ENCODE data around the gene FBXO2. TPM values are rescaled to one million over a fixed set of nuclear protein-coding genes. Genes with fewer than 3 reads are reported as not detected.

Gene FBXO2
- total and polyA plus RNA-seq, 9 donors = 0.09 to 4.5 (median 0.42) TPM

DNA sequence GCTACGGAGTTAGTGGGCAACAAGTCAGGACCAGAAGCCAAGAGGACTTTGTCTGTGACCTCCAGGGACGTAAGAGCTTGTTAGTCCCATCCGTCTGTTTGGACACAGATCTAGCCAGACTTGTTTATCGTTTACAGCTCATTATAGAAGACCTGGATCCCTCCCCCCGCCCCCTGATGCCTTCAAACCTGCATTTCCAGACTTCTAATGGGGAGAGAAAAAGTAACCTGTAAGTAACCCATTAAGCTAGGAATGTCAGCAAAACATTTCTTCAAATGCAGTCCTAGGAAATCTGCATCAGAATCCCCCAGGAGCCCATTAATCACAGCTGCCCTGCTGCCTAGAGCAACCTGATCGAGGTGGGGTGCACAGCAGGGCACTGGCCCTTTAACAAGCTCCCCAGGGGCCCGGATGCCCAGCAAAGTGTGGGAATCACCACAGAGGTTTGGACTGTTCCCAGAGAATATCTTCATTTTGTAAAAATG is 28.1 kb upstream of the FBXO2 start:
- no peak for DNase-seq
- H3K4me3 ChIP-seq (ENCODE audit: low read length) = no peak overlapping the region
- 3% methylated on average over 4 of the region's 7 CpGs for WGBS (ENCODE audit: insufficient coverage)

DNA sequence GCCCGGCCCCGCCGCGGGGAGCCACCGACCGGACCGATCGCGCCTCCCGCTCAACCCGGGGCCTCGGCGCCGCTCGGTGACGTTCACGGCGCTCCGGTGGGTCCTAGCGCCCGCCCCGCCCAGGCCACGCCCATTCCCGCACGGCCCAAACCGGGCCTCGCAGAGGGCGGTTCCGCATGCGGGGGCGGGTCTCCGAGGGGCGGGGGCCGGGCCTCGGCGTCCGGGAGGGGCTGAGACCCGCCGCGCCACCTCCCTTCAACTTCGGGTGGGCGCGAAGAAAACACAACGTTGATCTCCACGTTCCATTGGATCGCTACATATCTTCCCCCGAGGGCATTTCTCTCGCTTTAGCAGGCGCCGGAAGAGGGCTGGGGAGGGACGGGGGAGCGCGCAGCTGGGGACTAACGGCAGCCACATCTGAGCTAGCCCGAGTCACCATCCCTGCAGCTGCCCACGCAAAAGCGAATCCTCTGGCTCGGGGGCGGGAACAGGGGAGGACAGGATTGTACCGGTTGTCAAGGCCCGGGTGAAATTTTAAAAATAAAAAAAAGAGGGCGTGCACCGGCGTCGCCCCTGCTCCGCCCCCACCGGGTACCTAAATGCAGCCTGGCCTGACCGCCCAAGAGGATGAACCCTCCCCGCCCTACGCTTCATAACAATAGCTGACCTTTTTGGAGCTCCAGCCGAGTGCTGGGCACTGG is 27.0 kb upstream of the FBXO2 start, which contains the start of gene MAD2L2:
MAD2L2 (minus strand) TSS at position 78 of the 701 bp plus-strand sequence. CDS start 547 bp downstream, outside the sequence.
- Histone ChIP-seq H3K27me3 (ENCODE audit: control insufficient read depth, insufficient read depth, low read length) (peaks cover 10% of the 10 kb centered on the region), H3K4me1 (ENCODE audit: control insufficient read depth, insufficient read depth, low read length) (peaks cover 16% of the 10 kb centered on the region), H3K9me3 (replicated peaks; ENCODE audit: control insufficient read depth, low read depth, low read length) (no peaks in the 10 kb centered on the region), H3K4me3 (ENCODE audit: low read length) (peak within 1 kb of the TSS; percentile 91), H3K36me3 (ENCODE audit: control insufficient read depth, insufficient read depth, low read length) (peaks cover 16% of the 10 kb centered on the region), H3K27ac (ENCODE audit: low read length) (peak within 1 kb of the TSS; percentile 75)
- WGBS (ENCODE audit: insufficient coverage) = under 1% methylated on average over 59 of the region's 71 CpGs
- DNase-seq = peak; percentile 94

More for the DNA sequence above, 28.1 kb upstream of the FBXO2 start:
- H3K4me1 ChIP-seq (ENCODE audit: control insufficient read depth, insufficient read depth, low read length) = peaks cover 16% of the 10 kb centered on the region
- no peak overlapping the region for H3K27ac ChIP-seq (ENCODE audit: low read length)
- no peaks in the 10 kb centered on the region for H3K9me3 ChIP-seq (replicated peaks; ENCODE audit: control insufficient read depth, low read depth, low read length)
- H3K36me3 ChIP-seq (ENCODE audit: control insufficient read depth, insufficient read depth, low read length) = peaks cover 6% of the 10 kb centered on the region
- peaks cover 10% of the 10 kb centered on the region for H3K27me3 ChIP-seq (ENCODE audit: control insufficient read depth, insufficient read depth, low read length)

DNA sequence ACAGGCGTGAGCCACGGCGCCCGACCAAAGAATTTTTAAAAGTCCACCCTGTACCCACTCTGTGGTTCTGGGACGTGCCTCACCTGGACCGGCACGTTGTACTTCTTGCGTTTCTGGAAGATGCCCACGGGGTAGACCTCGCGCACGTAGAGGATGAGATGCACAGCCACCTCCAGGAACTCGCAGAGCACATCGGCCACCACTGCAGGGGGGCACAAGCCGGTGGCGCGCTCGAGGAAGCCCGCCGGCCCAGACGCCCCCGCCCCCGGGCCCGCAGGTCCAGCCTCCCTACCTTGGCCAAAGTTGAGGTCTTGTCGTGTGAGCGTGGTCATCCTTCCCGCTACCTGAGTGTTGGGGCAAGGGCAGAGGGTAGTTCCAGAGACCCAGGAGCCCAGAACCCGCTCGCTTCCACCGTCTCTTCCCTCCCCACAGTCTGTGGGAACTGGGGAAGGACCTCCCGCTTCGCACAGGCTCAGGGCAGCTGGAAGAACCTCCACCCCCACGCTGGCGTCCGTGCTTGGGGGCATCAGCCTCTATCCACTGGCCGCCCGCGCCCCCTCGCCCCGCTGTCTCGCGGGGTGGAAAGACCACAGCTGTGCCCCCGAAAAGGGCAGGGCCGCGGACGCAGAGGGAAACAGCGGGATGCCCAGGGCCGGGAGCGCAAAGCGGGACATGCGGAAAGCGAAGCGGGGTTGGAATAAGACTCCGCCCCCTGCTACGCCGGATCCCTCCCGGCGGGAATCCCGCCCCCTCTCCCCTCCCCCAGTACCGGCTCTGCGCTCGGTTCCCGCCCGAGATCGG is 26.2 kb upstream of the FBXO2 start:
- H3K36me3 ChIP-seq (ENCODE audit: control insufficient read depth, insufficient read depth, low read length) = peaks cover 22% of the 10 kb centered on the region
- 5% methylated on average over 57 of the region's 65 CpGs for WGBS (ENCODE audit: insufficient coverage)
- no peaks in the 10 kb centered on the region for H3K9me3 ChIP-seq (replicated peaks; ENCODE audit: control insufficient read depth, low read depth, low read length)
- peaks cover 10% of the 10 kb centered on the region for H3K27me3 ChIP-seq (ENCODE audit: control insufficient read depth, insufficient read depth, low read length)
- DNase-seq = no peak
- peak overlapping the region; percentile 91 for H3K4me3 ChIP-seq (ENCODE audit: low read length)
- H3K4me1 ChIP-seq (ENCODE audit: control insufficient read depth, insufficient read depth, low read length) = peaks cover 16% of the 10 kb centered on the region
- peak overlapping the region; percentile 40 for H3K27ac ChIP-seq (ENCODE audit: low read length)

- H3K27me3 ChIP-seq (ENCODE audit: control insufficient read depth, insufficient read depth, low read length) = peaks cover 8% of the 10 kb centered on the region
- no peak overlapping the region for H3K27ac ChIP-seq (ENCODE audit: low read length)
- peaks cover 16% of the 10 kb centered on the region for H3K4me1 ChIP-seq (ENCODE audit: control insufficient read depth, insufficient read depth, low read length)
- H3K9me3 ChIP-seq (replicated peaks; ENCODE audit: control insufficient read depth, low read depth, low read length) = no peaks in the 10 kb centered on the region
- peaks cover 39% of the 10 kb centered on the region for H3K36me3 ChIP-seq (ENCODE audit: control insufficient read depth, insufficient read depth, low read length)
- no peak for DNase-seq
- no CpG with 5 or more reads among the region's 2 CpGs for WGBS (ENCODE audit: insufficient coverage)
- no peak overlapping the region for H3K4me3 ChIP-seq (ENCODE audit: low read length)
Observed at GRCh38 chr1:11678442-11678841, 24.2 kb upstream of the FBXO2 start.

DNA sequence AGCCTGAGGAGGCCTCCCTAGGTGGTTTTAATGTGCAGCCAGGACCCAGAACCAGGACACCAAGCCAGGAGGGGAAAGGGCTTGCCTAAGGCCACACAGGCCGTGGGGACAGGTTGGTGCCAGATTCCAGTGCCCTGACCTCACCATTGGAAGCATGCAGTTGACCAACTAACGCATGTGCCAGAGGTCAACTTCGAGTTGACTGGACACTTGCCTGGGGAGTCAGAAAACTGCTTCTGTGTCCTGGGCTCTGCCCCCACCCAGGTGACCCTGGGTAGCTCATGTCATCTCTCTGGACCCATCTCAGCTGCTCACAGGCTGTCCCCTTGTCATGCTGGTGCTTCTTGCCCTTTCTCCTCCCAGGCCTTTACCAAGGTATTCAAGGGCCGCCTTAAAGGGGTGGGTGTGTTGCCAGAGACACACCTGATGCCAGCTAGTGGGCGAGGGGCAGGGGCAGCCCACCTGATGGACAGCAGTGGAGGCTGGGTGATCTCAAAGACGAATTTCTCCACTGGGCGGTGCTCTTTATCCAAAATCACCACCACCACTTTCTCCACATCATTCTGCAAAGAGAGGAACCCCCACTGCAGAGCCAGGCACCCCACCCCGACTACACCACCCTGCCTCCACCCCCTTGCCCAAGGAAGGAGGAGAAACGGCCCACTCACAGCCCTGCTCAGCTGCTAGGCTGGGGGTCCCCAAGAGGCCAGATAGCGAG is 22.3 kb upstream of the FBXO2 start:
- Histone ChIP-seq H3K27me3 (ENCODE audit: control insufficient read depth, insufficient read depth, low read length) (no peaks in the 10 kb centered on the region), H3K4me1 (ENCODE audit: control insufficient read depth, insufficient read depth, low read length) (peaks cover 9% of the 10 kb centered on the region), H3K9me3 (replicated peaks; ENCODE audit: control insufficient read depth, low read depth, low read length) (no peaks in the 10 kb centered on the region), H3K27ac (ENCODE audit: low read length) (no peak overlapping the region), H3K4me3 (ENCODE audit: low read length) (no peak overlapping the region), H3K36me3 (ENCODE audit: control insufficient read depth, insufficient read depth, low read length) (peaks cover 49% of the 10 kb centered on the region)
- 88% methylated on average over 5 of the region's 10 CpGs for WGBS (ENCODE audit: insufficient coverage)
- DNase-seq = no peak

GRCh38 chr1:11675325-11675724 is 21.1 kb upstream of the FBXO2 start:
- WGBS (ENCODE audit: insufficient coverage) = 95% methylated on average over 5 of the region's 10 CpGs
- Histone ChIP-seq H3K4me3 (ENCODE audit: low read length) (no peak overlapping the region), H3K27ac (ENCODE audit: low read length) (no peak overlapping the region), H3K4me1 (ENCODE audit: control insufficient read depth, insufficient read depth, low read length) (peaks cover 3% of the 10 kb centered on the region), H3K9me3 (replicated peaks; ENCODE audit: control insufficient read depth, low read depth, low read length) (no peaks in the 10 kb centered on the region), H3K36me3 (ENCODE audit: control insufficient read depth, insufficient read depth, low read length) (peaks cover 50% of the 10 kb centered on the region), H3K27me3 (ENCODE audit: control insufficient read depth, insufficient read depth, low read length) (no peaks in the 10 kb centered on the region)
- no peak for DNase-seq

- H3K27ac ChIP-seq (ENCODE audit: low read length) = no peak overlapping the region
- no peak for DNase-seq
- H3K9me3 ChIP-seq (replicated peaks; ENCODE audit: control insufficient read depth, low read depth, low read length) = no peaks in the 10 kb centered on the region
- no peaks in the 10 kb centered on the region for H3K27me3 ChIP-seq (ENCODE audit: control insufficient read depth, insufficient read depth, low read length)
- no peak overlapping the region for H3K4me3 ChIP-seq (ENCODE audit: low read length)
- no peaks in the 10 kb centered on the region for H3K4me1 ChIP-seq (ENCODE audit: control insufficient read depth, insufficient read depth, low read length)
- 94% methylated on average over 14 of the region's 14 CpGs for WGBS (ENCODE audit: insufficient coverage)
- peaks cover 53% of the 10 kb centered on the region for H3K36me3 ChIP-seq (ENCODE audit: control insufficient read depth, insufficient read depth, low read length)
Observed at GRCh38 chr1:11674488-11674887, 20.3 kb upstream of the FBXO2 start.

- 91% methylated on average over 14 of the region's 14 CpGs for WGBS (ENCODE audit: insufficient coverage)
- Histone ChIP-seq H3K4me1 (ENCODE audit: control insufficient read depth, insufficient read depth, low read length) (no peaks in the 10 kb centered on the region), H3K36me3 (ENCODE audit: control insufficient read depth, insufficient read depth, low read length) (peaks cover 56% of the 10 kb centered on the region), H3K9me3 (replicated peaks; ENCODE audit: control insufficient read depth, low read depth, low read length) (no peaks in the 10 kb centered on the region), H3K27me3 (ENCODE audit: control insufficient read depth, insufficient read depth, low read length) (no peaks in the 10 kb centered on the region), H3K27ac (ENCODE audit: low read length) (no peak overlapping the region), H3K4me3 (ENCODE audit: low read length) (no peak overlapping the region)
- no peak for DNase-seq
Observed at GRCh38 chr1:11673089-11673769, 19.0 kb upstream of the FBXO2 start.

- Histone ChIP-seq H3K4me3 (ENCODE audit: low read length) (no peak overlapping the region), H3K4me1 (ENCODE audit: control insufficient read depth, insufficient read depth, low read length) (no peaks in the 10 kb centered on the region), H3K27ac (ENCODE audit: low read length) (no peak overlapping the region), H3K27me3 (ENCODE audit: control insufficient read depth, insufficient read depth, low read length) (no peaks in the 10 kb centered on the region), H3K36me3 (ENCODE audit: control insufficient read depth, insufficient read depth, low read length) (peaks cover 48% of the 10 kb centered on the region), H3K9me3 (replicated peaks; ENCODE audit: control insufficient read depth, low read depth, low read length) (no peaks in the 10 kb centered on the region)
- DNase-seq = no peak
- 87% methylated on average over 12 of the region's 14 CpGs for WGBS (ENCODE audit: insufficient coverage)
Observed at GRCh38 chr1:11671544-11672286, 17.5 kb upstream of the FBXO2 start.

Data from muscle of leg (tissue), 11 donors.